IPS DF 6.9 (cell line): ENCODE measurements around the gene CFAP141.
"Not testable (repeated sequence)": the region's sequence is repeated elsewhere in the genome, so short reads cannot be mapped to it uniquely, and the experiment has no call there.

Source experiments
- DNase-seq: peaks from one replicate; pipeline ENCODE4 v3.0.0-alpha.2; 2013; ENCODE audit warnings: low read depth, low spot score
- H3K27ac ChIP-seq: one replicate; pipeline ENCODE4 v1.5.1; 2013; ENCODE audit warnings: low read length, control low read depth
- H3K27me3 ChIP-seq: 2 replicates; pipeline ENCODE4 v1.6.1; 2013; ENCODE audit warnings: mild to moderate bottlenecking, low read length; ENCODE audit not compliant: control insufficient read depth, insufficient read depth
- H3K36me3 ChIP-seq: 2 replicates; pipeline ENCODE4 v1.6.1; 2013; ENCODE audit warnings: low read length; ENCODE audit not compliant: control insufficient read depth, insufficient read depth
- H3K4me1 ChIP-seq: 2 replicates; pipeline ENCODE4 v1.6.1; 2013; ENCODE audit warnings: low read length; ENCODE audit not compliant: control insufficient read depth, insufficient read depth
- H3K4me3 ChIP-seq: 2 replicates; pipeline ENCODE4 v1.5.1; 2013; ENCODE audit warnings: mild to moderate bottlenecking, low read length
- H3K9me3 ChIP-seq: 2 replicates; pipeline ENCODE4 v1.6.1; 2013; ENCODE audit warnings: low read length, inconsistent platforms; ENCODE audit not compliant: control insufficient read depth, insufficient read depth
- WGBS: extraction: QIAGEN DNeasy Blood & Tissue Kit; methylation state at CpG from one replicate; pipeline ENCODE4 v1.1.7; 2013; ENCODE audit warnings: mixed read lengths, missing lambda C conversion rate; ENCODE audit not compliant: insufficient read length, insufficient coverage; 5-methylcytosine and 5-hydroxymethylcytosine counted together

The CFAP141 gene

GRCh38 chr1:154206196-154206595, at the start of gene CFAP141:
Gene CFAP141 (minus strand): TSS chr1:154206333. CDS start chr1:154206307, 26 bp downstream.
- Histone ChIP-seq H3K27me3 (no peaks in the 10 kb centered on the region), H3K36me3 (peaks cover 17% of the 10 kb centered on the region; the same call in 1 of the 2 replicates), H3K9me3 (no peaks in the 10 kb centered on the region), H3K4me1 (no peaks in the 10 kb centered on the region), H3K27ac (no peak within 1 kb of the TSS), H3K4me3 (no peak within 1 kb of the TSS)
- WGBS, result no CpG with 5 or more reads among the region's 1 CpG
- no peak for DNase-seq

DNA sequence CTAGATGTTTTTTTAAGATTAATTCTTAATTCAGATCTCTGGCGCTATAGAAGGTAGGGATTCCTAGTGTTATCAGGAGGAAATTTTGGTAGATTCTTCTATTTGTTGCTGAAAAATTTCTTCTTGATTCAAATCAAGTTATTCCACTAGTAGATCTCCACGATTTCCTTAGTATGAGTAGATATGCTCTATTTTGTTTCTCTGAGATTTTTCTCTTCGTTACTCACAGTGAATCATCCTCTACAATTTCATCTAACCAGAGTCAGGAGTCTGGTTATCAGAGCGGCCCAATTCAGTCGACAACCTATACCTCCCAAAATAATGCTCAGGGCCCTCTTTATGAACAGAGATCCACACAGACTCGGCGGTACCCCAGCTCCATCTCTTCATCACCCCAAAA, 47.5 kb upstream of the CFAP141 start:
- H3K9me3 ChIP-seq, result no peaks in the 10 kb centered on the region
- no peaks in the 10 kb centered on the region for H3K27me3 ChIP-seq
- WGBS, result no CpG with 5 or more reads among the region's 7 CpGs
- no peak overlapping the region for H3K27ac ChIP-seq
- no peak overlapping the region for H3K4me3 ChIP-seq
- peaks cover 51% of the 10 kb centered on the region for H3K36me3 ChIP-seq
- DNase-seq, result no peak
- H3K4me1 ChIP-seq, result no peaks in the 10 kb centered on the region

GRCh38 chr1:154241703-154242351, 35.7 kb upstream of the CFAP141 start:
- peaks cover 28% of the 10 kb centered on the region; the same call in 1 of the 2 replicates for H3K36me3 ChIP-seq
- no peak for DNase-seq
- no CpG with 5 or more reads among the region's 3 CpGs for WGBS

GRCh38 chr1:154240294-154240833, 34.2 kb upstream of the CFAP141 start:
- DNase-seq, result no peak
- Histone ChIP-seq H3K27me3 (no peaks in the 10 kb centered on the region), H3K36me3 (peaks cover 26% of the 10 kb centered on the region; the same call in 1 of the 2 replicates)

More at GRCh38 chr1:154241703-154242351, 35.7 kb upstream of the CFAP141 start:
- Histone ChIP-seq H3K9me3 (no peaks in the 10 kb centered on the region), H3K27me3 (no peaks in the 10 kb centered on the region), H3K4me1 (no peaks in the 10 kb centered on the region), H3K27ac (no peak overlapping the region), H3K4me3 (no peak overlapping the region)

GRCh38 chr1:154239491-154239890, 33.4 kb upstream of the CFAP141 start:
- peaks cover 26% of the 10 kb centered on the region for H3K36me3 ChIP-seq
- DNase-seq, result no peak
- WGBS, result no CpG with 5 or more reads among the region's 3 CpGs
- no peak overlapping the region for H3K27ac ChIP-seq
- H3K4me1 ChIP-seq, result no peaks in the 10 kb centered on the region
- H3K4me3 ChIP-seq, result no peak overlapping the region
- H3K27me3 ChIP-seq, result no peaks in the 10 kb centered on the region
- H3K9me3 ChIP-seq, result no peaks in the 10 kb centered on the region

More at GRCh38 chr1:154240294-154240833, 34.2 kb upstream of the CFAP141 start:
- Histone ChIP-seq H3K9me3 (no peaks in the 10 kb centered on the region), H3K27ac (no peak overlapping the region), H3K4me1 (no peaks in the 10 kb centered on the region), H3K4me3 (no peak overlapping the region)
- no CpG with 5 or more reads among the region's 3 CpGs for WGBS

GRCh38 chr1:154237880-154238506, 31.9 kb upstream of the CFAP141 start:
- H3K9me3 ChIP-seq, result no peaks in the 10 kb centered on the region
- no peak overlapping the region for H3K27ac ChIP-seq
- H3K4me3 ChIP-seq, result no peak overlapping the region
- no peak for DNase-seq
- H3K36me3 ChIP-seq, result peaks cover 22% of the 10 kb centered on the region
- no CpG with 5 or more reads among the region's 6 CpGs for WGBS
- no peaks in the 10 kb centered on the region for H3K4me1 ChIP-seq
- H3K27me3 ChIP-seq, result no peaks in the 10 kb centered on the region

- DNase-seq, result no peak
- Histone ChIP-seq H3K4me1 (no peaks in the 10 kb centered on the region), H3K9me3 (no peaks in the 10 kb centered on the region), H3K4me3 (no peak overlapping the region), H3K27me3 (no peaks in the 10 kb centered on the region), H3K36me3 (peaks cover 22% of the 10 kb centered on the region), H3K27ac (no peak overlapping the region)
- WGBS, result no CpG with 5 or more reads among the region's 2 CpGs
These were observed 31.3 kb upstream of the CFAP141 start for GRCh38 chr1:154237435-154237834.

DNA sequence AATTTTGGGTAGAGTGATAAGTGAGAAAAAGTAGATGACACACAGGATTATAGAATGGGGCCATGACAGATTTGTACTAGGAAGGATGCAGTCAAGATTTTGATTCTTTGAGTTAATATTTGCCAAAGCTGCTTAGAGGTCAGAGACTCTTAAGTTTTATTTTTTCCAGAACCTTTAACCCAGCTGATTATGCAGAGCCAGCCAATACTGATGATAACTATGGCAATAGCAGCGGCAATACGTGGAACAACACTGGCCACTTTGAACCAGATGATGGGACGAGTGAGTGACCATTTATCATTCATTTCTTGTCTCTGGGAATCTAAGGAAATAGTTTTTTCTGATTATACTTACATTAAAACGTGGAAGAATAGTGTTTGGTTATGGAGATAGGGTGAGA, 30.7 kb upstream of the CFAP141 start:
- peaks cover 22% of the 10 kb centered on the region for H3K36me3 ChIP-seq
- H3K27me3 ChIP-seq, result no peaks in the 10 kb centered on the region
- WGBS, result 100% methylated on average over 1 of the region's 4 CpGs
- no peaks in the 10 kb centered on the region for H3K9me3 ChIP-seq
- no peak for DNase-seq
- no peak overlapping the region for H3K27ac ChIP-seq
- H3K4me1 ChIP-seq, result no peaks in the 10 kb centered on the region
- H3K4me3 ChIP-seq, result no peak overlapping the region

DNA sequence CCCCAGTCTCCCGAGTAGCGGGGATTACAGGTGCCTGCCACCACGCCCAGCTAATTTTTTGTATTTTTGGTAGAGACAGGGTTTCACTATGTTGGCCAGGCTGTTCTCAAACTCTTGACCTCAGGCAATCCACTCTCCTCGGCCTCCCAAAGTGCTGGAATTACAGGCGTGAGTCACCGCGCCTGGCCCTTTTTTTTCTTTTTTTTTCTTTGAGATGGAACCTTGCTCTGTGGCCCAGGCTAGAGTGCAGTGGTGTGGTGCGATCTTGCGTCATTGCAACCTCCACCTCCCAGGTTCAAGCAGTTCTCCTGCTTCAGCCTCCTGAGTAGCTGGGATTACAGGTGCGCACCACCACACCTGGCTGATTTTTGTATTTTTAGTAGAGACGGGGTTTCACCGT, 27.0 kb upstream of the CFAP141 start:
- H3K9me3 ChIP-seq, H3K27me3 ChIP-seq, H3K4me3 ChIP-seq, H3K4me1 ChIP-seq, H3K27ac ChIP-seq, DNase-seq: not testable (repeated sequence)
- WGBS, result no CpG with 5 or more reads among the region's 12 CpGs
- peaks cover 28% of the 10 kb centered on the region for H3K36me3 ChIP-seq

GRCh38 chr1:154231112-154231511, 25.0 kb upstream of the CFAP141 start:
- DNase-seq, H3K4me3 ChIP-seq, H3K9me3 ChIP-seq, H3K27me3 ChIP-seq, H3K27ac ChIP-seq, H3K4me1 ChIP-seq: not testable (repeated sequence)
- peaks cover 20% of the 10 kb centered on the region for H3K36me3 ChIP-seq
- no CpG with 5 or more reads among the region's 3 CpGs for WGBS
